Measurements from ENCODE around the gene GALK2.

Gene GALK2

GRCh38 chr15:49169880-49170597, at the start of gene GALK2:
GALK2 (plus strand) TSS chr15:49170247; CDS start chr15:49170323, 76 bp downstream.
- DNase-seq: peak; percentile 35

GRCh38 chr15:49120832-49121231, 49.2 kb upstream of the GALK2 start:
- no peak for DNase-seq

GRCh38 chr15:49121901-49122300, 48.1 kb upstream of the GALK2 start:
- DNase-seq: no peak

GRCh38 chr15:49122541-49123062, 47.4 kb upstream of the GALK2 start:
- no peak for DNase-seq

GRCh38 chr15:49124371-49124770, 45.7 kb upstream of the GALK2 start:
- DNase-seq: no peak

- DNase-seq: no peak
These were observed 38.6 kb upstream of the GALK2 start for GRCh38 chr15:49131403-49131802.

GRCh38 chr15:49134683-49135341, 35.2 kb upstream of the GALK2 start:
- DNase-seq: no peak

GRCh38 chr15:49135342-49135857, 34.6 kb upstream of the GALK2 start:
- DNase-seq: no peak

- DNase-seq: no peak
These were observed 34.1 kb upstream of the GALK2 start for GRCh38 chr15:49135911-49136310.

GRCh38 chr15:49137861-49138260, 32.2 kb upstream of the GALK2 start:
- DNase-seq: no peak

GRCh38 chr15:49145651-49146609, 24.1 kb upstream of the GALK2 start:
- DNase-seq: no peak

GRCh38 chr15:49148298-49148697, 21.7 kb upstream of the GALK2 start:
- no peak for DNase-seq

- no peak for DNase-seq
These were observed 21.3 kb upstream of the GALK2 start for GRCh38 chr15:49148727-49149126.

GRCh38 chr15:49151831-49152230, 18.2 kb upstream of the GALK2 start:
- DNase-seq: no peak

- DNase-seq: no peak
These were observed 17.3 kb upstream of the GALK2 start for GRCh38 chr15:49152552-49153312.

- no peak for DNase-seq
These were observed 15.7 kb upstream of the GALK2 start for GRCh38 chr15:49154359-49154758.

GRCh38 chr15:49154799-49155109, 15.3 kb upstream of the GALK2 start:
- DNase-seq: no peak

- DNase-seq: peak; percentile 93
These were observed 14.8 kb upstream of the GALK2 start, which contains the start of gene COPS2 for GRCh38 chr15:49155110-49155833. COPS2 (minus strand) TSS chr15:49155599; CDS start chr15:49155578, 21 bp downstream.

- DNase-seq: no peak
These were observed 14.0 kb upstream of the GALK2 start for GRCh38 chr15:49155834-49156627.

GRCh38 chr15:49163678-49164077, 6.4 kb upstream of the GALK2 start:
- DNase-seq: no peak

GRCh38 chr15:49164865-49165264, 5.2 kb upstream of the GALK2 start:
- DNase-seq: no peak
